GM23248 (cell line): ENCODE data around the gene PTPN14. TPM values are rescaled to one million over a fixed set of nuclear protein-coding genes. Genes with fewer than 3 reads are reported as not detected.

ENCODE experiments used
- DNase-seq: peaks from one replicate; pipeline ENCODE4 v3.0.0-alpha.2; 2015
- H2AFZ ChIP-seq: fragments of 200-600 bp; sonication (generic); 2 replicates; pipeline ENCODE4 v1.6.1; 2016; ENCODE audit warnings: antibody characterized with exemption
- H3F3A ChIP-seq: fragments of 200-600 bp; sonication (generic); 2 replicates; pipeline ENCODE4 v1.6.1; 2016; ENCODE audit warnings: mild to moderate bottlenecking, antibody characterized with exemption, mixed run types; ENCODE audit not compliant: insufficient read depth
- H3K27ac ChIP-seq: fragments of 200-600 bp; sonication (generic); 2 replicates; pipeline ENCODE4 v1.5.1; 2016; ENCODE audit warnings: mild to moderate bottlenecking
- H3K27me3 ChIP-seq: fragments of 200-600 bp; sonication (generic); replicated peaks from 2 replicates; pipeline ENCODE4 v1.6.1; 2016; ENCODE audit warnings: mild to moderate bottlenecking; ENCODE audit not compliant: insufficient read depth
- H3K36me3 ChIP-seq: fragments of 200-600 bp; sonication (generic); 2 replicates; pipeline ENCODE4 v1.6.1; 2016; ENCODE audit warnings: low read depth, mild to moderate bottlenecking
- H3K4me1 ChIP-seq: fragments of 200-600 bp; sonication (generic); 2 replicates; pipeline ENCODE4 v1.6.1; 2016; ENCODE audit warnings: mild to moderate bottlenecking; ENCODE audit not compliant: insufficient read depth
- H3K4me2 ChIP-seq: fragments of 200-600 bp; sonication (generic); one replicate; pipeline ENCODE4 v1.6.1; 2016; ENCODE audit warnings: mild to moderate bottlenecking; ENCODE audit not compliant: unreplicated experiment
- H3K4me3 ChIP-seq: fragments of 200-600 bp; sonication (generic); 2 replicates; pipeline ENCODE4 v1.5.1; 2016; ENCODE audit warnings: mild to moderate bottlenecking
- H3K79me2 ChIP-seq: fragments of 200-600 bp; sonication (generic); 2 replicates; pipeline ENCODE4 v1.6.1; 2016; ENCODE audit warnings: mild to moderate bottlenecking; ENCODE audit not compliant: insufficient read depth
- H3K9ac ChIP-seq: fragments of 200-600 bp; sonication (generic); 2 replicates; pipeline ENCODE4 v1.6.1; 2016; ENCODE audit warnings: mild to moderate bottlenecking
- H3K9me2 ChIP-seq: fragments of 200-600 bp; sonication (generic); 2 replicates; pipeline ENCODE4 v1.6.1; 2016; ENCODE audit warnings: mixed run types, mild to moderate bottlenecking, moderate library complexity; ENCODE audit not compliant: insufficient read depth
- H3K9me3 ChIP-seq: fragments of 200-600 bp; sonication (generic); one replicate; pipeline ENCODE4 v1.6.1; 2017; ENCODE audit warnings: low read depth
- H4K20me1 ChIP-seq: fragments of 200-600 bp; sonication (generic); 2 replicates; pipeline ENCODE4 v1.6.0; 2016; ENCODE audit not compliant: insufficient read depth
- EZH2 ChIP-seq: fragments of 200-600 bp; sonication (generic); IDR thresholded peaks from 2 replicates; pipeline ENCODE4 v1.6.1; 2018; ENCODE audit warnings: antibody characterized with exemption, mild to moderate bottlenecking; ENCODE audit not compliant: insufficient read depth, poor library complexity, severe bottlenecking
- EZH2phosphoT487 ChIP-seq: fragments of 200-600 bp; sonication (generic); IDR thresholded peaks from 2 replicates; pipeline ENCODE4 v1.6.1; 2018; ENCODE audit warnings: antibody characterized with exemption, moderate library complexity, mild to moderate bottlenecking, low read depth; ENCODE audit not compliant: insufficient read depth
- WGBS, 2 experiments: methylation state at CpG; one replicate each; pipeline ENCODE4 v1.1.6; 2015 to 2017; ENCODE audit warnings: low lambda C conversion rate in 2 of 2, low coverage in 1 of 2; ENCODE audit errors: missing lambda C conversion rate in 2 of 2; 5-methylcytosine and 5-hydroxymethylcytosine counted together
- in situ Hi-C: fragments of 300-500 bp; cut with MboI; formaldehyde crosslinking; loops from 2 replicates; pipeline ENCODE4 v1.15.0; 2020
- polyA plus RNA-seq: library from polyadenylated mRNA; unstranded; fragments of >200 nt; fragmentation: Nextera tagmentation; extraction: Ambion mirVana; gene quantifications from 2 replicates; pipeline ENCODE4 v1.2.1, GENCODE V29; 2016
- total RNA-seq: library from RNA; depleted of rRNA; stranded (reverse); fragments of >200 nt; shearing (Covaris generic); gene quantifications from 2 replicates; pipeline ENCODE4 v1.2.3, GENCODE V29; 2014

PTPN14 gene
- total and polyA plus RNA-seq, 2 experiments from 2014 or later = 38.7 to 49.8 TPM

- 92 to 98% methylated on average over 5 of the region's 5 CpGs for WGBS, 2 experiments
- peaks cover 100% of the 10 kb centered on the region for H3K79me2 ChIP-seq
Measured at GRCh38 chr1:214415131-214415530, 136.3 kb downstream of the PTPN14 start.

GRCh38 chr1:214414691-214415090 is 136.7 kb downstream of the PTPN14 start:
- Histone ChIP-seq H3K4me1 (peaks cover 45% of the 10 kb centered on the region), H3K79me2 (peaks cover 100% of the 10 kb centered on the region), H3K9me3 (no peaks in the 10 kb centered on the region), H3K27ac (no peak overlapping the region), H3K36me3 (peaks cover 26% of the 10 kb centered on the region), H4K20me1 (no peaks in the 10 kb centered on the region), H2AFZ (no peak overlapping the region), H3K27me3 (no peaks in the 10 kb centered on the region), H3F3A (peaks cover 43% of the 10 kb centered on the region; the same call in 1 of the 2 replicates), H3K9ac (no peak overlapping the region), H3K4me2 (no peak overlapping the region), H3K4me3 (no peak overlapping the region), H3K9me2 (no peaks in the 10 kb centered on the region)
- DNase-seq = no peak
- WGBS, 2 experiments = 88 to 89% methylated on average over 4 of the region's 4 CpGs
- in situ Hi-C loops = no loop called here
- TF ChIP-seq EZH2 (no peak), EZH2phosphoT487 (no peak)

More at GRCh38 chr1:214415131-214415530, 136.3 kb downstream of the PTPN14 start:
- H3K9ac ChIP-seq = no peak overlapping the region
- H3K4me3 ChIP-seq = no peak overlapping the region
- no peaks in the 10 kb centered on the region for H3K9me2 ChIP-seq
- TF ChIP-seq EZH2 (no peak), EZH2phosphoT487 (no peak)
- no peaks in the 10 kb centered on the region for H3K27me3 ChIP-seq
- H3K9me3 ChIP-seq = no peaks in the 10 kb centered on the region
- peaks cover 22% of the 10 kb centered on the region for H3K36me3 ChIP-seq
- H4K20me1 ChIP-seq = no peaks in the 10 kb centered on the region
- H3K4me1 ChIP-seq = peaks cover 50% of the 10 kb centered on the region
- peaks cover 48% of the 10 kb centered on the region; the same call in 1 of the 2 replicates for H3F3A ChIP-seq
- DNase-seq = no peak
- in situ Hi-C loops = no loop called here
- H3K4me2 ChIP-seq = peak overlapping the region; percentile 0
- H2AFZ ChIP-seq = no peak overlapping the region
- no peak overlapping the region for H3K27ac ChIP-seq

- Histone ChIP-seq H3K4me3 (no peak overlapping the region), H3K9me2 (no peaks in the 10 kb centered on the region), H3K79me2 (peaks cover 100% of the 10 kb centered on the region), H3K27me3 (no peaks in the 10 kb centered on the region), H3K4me2 (no peak overlapping the region), H3F3A (peaks cover 31% of the 10 kb centered on the region; the same call in 1 of the 2 replicates), H3K36me3 (peaks cover 39% of the 10 kb centered on the region), H3K4me1 (peaks cover 31% of the 10 kb centered on the region), H3K9ac (no peak overlapping the region), H4K20me1 (no peaks in the 10 kb centered on the region), H3K27ac (no peak overlapping the region), H2AFZ (no peak overlapping the region), H3K9me3 (no peaks in the 10 kb centered on the region)
- no peak for DNase-seq
- no peak for TF ChIP-seq EZH2phosphoT487
- no peak for TF ChIP-seq EZH2
- in situ Hi-C loops = no loop called here
Measured at GRCh38 chr1:214413315-214413714, 138.1 kb downstream of the PTPN14 start.

- peak overlapping the region; percentile 21 for H3K4me2 ChIP-seq
- 90 to 92% methylated on average over 9 of the region's 9 CpGs for WGBS, 2 experiments
Measured at GRCh38 chr1:214404571-214405213, 146.7 kb downstream of the PTPN14 start.

More at GRCh38 chr1:214404571-214405213, 146.7 kb downstream of the PTPN14 start:
- 0 out of 2 replicates have a peak overlapping the region, but pooled peaks have one; percentile 1 for H3K27ac ChIP-seq
- no peak overlapping the region for H2AFZ ChIP-seq
- H3K9me2 ChIP-seq = no peaks in the 10 kb centered on the region
- no peak overlapping the region for H3K4me3 ChIP-seq
- peaks cover 41% of the 10 kb centered on the region for H3F3A ChIP-seq
- H3K9me3 ChIP-seq = no peaks in the 10 kb centered on the region
- no peaks in the 10 kb centered on the region for H4K20me1 ChIP-seq
- DNase-seq = no peak
- no peak overlapping the region for H3K9ac ChIP-seq
- H3K36me3 ChIP-seq = peaks cover 40% of the 10 kb centered on the region
- H3K79me2 ChIP-seq = peaks cover 78% of the 10 kb centered on the region
- peaks cover 18% of the 10 kb centered on the region for H3K4me1 ChIP-seq
- no peaks in the 10 kb centered on the region for H3K27me3 ChIP-seq
- no peak for TF ChIP-seq EZH2
- no peak for TF ChIP-seq EZH2phosphoT487
- in situ Hi-C loops = no loop called here
